Posterior cingulate gyrus (tissue), 11 donors: ENCODE data around the gene SRSF9.

Experiments
- DNase-seq, 10 donors: peaks; one replicate each; pipeline versions ENCODE4 v3.0.0 to v3.0.0-alpha.2; 2020 to 2021; ENCODE audit warnings: mixed read lengths in 3 of 10
- intact Hi-C: fragments of 100-400 bp; cut with DNase I; formaldehyde crosslinking; loops from one replicate; pipeline ENCODE4 v1.15.1; 2023

SRSF9 gene

DNA sequence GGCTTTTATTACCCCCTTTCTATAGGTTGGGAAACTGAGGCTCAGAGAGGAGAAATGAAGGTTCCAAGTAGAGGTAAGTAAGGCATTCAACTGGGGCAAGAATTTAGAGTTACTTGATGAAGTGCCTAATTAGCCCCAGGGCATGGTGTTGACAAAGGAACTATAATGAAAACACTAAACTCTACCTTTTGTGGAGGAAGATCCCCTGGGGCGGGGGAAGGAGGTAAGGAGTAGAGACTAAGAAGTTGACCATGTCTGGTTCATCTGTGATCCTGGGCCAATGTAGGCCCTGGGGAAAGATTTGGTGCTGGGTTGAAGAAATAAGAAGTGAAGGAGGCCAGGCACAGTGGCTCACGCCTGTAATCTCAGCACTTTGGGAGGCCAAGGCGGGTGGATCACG, 47.8 kb downstream of the SRSF9 start:
- intact Hi-C loops: no loop called here
- peak in 1 of 10 donors; percentile 9 for DNase-seq

- intact Hi-C loops: no loop called here
- no peak for DNase-seq
Observed at GRCh38 chr12:120417917-120418580, 51.5 kb downstream of the SRSF9 start.

DNA sequence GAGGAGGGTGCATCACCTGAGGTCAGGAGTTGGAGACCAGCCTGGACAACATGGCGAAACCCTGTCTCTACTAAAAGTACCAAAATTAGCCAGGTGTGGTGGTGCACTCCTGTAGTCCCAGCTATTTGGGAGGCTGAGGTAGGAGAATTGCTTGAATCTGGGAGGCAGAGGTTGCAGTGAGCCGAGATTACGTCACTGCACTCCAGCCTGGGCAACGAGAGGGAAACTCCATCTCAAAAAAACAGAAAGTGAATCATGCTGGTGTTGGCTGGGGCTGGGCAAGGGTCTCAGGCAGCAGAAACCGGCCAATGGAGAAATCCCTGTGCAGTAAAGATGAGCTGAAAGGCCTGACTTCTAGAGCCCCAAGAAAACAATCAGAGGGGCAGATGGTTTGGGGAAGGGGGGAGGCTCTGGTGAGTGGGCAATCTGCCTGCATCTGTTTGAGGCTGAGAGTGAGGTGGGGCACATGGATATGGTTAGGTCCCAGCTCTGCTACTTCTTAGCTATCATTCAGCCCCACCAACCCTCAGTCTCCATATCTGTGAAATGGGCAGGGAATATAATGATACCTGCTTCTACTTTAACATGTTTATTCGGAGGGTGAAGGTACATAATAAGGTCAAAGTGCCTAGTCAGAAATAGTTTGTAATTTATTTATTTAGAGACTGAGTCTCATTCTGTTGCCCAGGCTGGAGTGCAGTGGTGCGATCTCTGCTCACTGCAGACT, 52.9 kb downstream of the SRSF9 start:
- intact Hi-C loops: no loop called here
- DNase-seq: peak in 1 of 10 donors; percentile 15

DNA sequence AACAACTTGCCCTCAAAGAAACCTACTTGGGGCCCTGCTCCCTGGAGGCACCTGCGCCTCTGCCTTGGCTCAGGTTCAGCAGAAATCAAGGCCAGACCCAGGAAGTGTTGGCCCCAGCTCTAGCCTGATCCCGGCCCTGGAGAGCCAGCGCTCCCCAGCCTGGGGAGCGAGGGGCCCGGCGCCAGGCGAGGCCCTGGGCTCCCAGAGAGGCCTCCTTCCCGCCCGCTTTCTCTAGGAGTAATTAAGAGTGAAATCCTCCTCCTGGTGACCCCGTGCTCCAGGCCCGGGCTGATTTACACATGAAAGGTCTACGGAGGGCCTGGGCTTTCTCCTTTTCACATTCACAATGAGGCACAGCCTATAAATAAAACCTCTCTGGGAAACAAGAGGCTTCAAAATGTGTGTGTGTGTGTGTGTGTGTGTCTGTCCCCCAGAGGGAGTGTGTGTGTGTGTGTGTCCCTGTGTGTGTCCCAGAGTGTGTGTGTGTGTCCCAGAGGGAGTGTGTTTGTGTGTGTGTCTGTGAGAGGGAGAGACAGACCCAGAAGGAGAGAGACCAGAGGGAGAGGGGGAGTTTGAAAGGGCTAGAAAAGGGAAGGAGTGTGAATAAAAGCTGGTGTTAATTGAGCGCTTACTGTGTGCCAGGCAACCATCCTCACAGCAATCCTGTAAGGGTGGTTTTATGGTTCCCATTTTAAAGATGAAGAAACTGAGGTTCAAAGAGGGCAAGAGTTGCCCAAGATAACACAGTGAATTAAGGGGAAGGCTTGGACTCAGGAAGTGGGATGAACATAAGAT, 55.5 kb downstream of the SRSF9 start:
- intact Hi-C loops: no loop called here
- peak in 7 of 10 donors; percentile 11 to 82 (median 36) for DNase-seq

DNA sequence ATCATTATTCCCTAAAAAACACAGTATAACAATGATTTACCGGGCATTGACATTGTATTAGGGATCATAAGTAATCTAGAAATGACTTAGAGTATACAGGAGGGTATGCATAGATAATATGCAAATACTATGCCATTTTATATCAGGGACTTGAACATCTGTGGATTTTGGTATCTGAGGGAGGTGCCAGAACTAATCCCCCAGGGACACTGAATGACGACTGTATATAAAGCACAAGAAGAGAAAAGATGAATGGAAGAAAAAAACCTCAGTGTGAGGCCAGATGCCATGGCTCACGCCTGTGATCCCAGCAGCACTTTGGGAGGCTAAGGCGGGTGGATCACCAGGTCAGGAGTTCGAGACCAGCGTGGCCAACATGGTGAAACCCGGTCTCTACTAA, 57.1 kb downstream of the SRSF9 start:
- no peak for DNase-seq
- intact Hi-C loops: no loop called here
